H1 (cell line): ENCODE results near the gene LAMB1. TPM values are rescaled to one million over a fixed set of nuclear protein-coding genes. Genes with fewer than 3 reads are reported as not detected.

Experiments
- CTCF ChIA-PET: fragments of 300-600 bp; sonication (Branson Sonifier 250); formaldehyde crosslinking; loops from one replicate; lab custom pipeline; 2021; ENCODE audit not compliant: partially characterized antibody; lab: Charles Lee
- POLR2A ChIA-PET: fragments of 300-600 bp; sonication (Branson Sonifier 250); formaldehyde crosslinking; loops from one replicate; lab custom pipeline; 2021; ENCODE audit warnings: inconsistent platforms; ENCODE audit not compliant: partially characterized antibody; lab: Charles Lee
- DNase-seq, 2 experiments: peaks; one replicate each; pipeline versions ENCODE4 v3.0.0 to v3.0.0-alpha.2; 2010 to 2022; ENCODE audit warnings: low spot score in 2 of 2, low read depth in 1 of 2, mixed read lengths in 1 of 2
- FAIRE-seq: peaks from 2 replicates; lab custom pipeline; 2011; peaks lifted over from hg19 to GRCh38; lab: Jason Lieb, UNC
- H2AFZ ChIP-seq: 2 replicates; pipeline ENCODE4 v1.8.1; 2012; ENCODE audit warnings: low read length, inconsistent platforms
- H2AK5ac ChIP-seq: 2 replicates; pipeline ENCODE4 v1.6.1; 2013; ENCODE audit warnings: low read depth, low read length
- H2BK120ac ChIP-seq: replicated peaks from 2 replicates; pipeline ENCODE3; 2013; ENCODE audit warnings: low read depth, low read length, inconsistent platforms
- H2BK12ac ChIP-seq: 2 replicates; pipeline ENCODE4 v1.6.1; 2013; ENCODE audit warnings: low read depth, low read length
- H2BK15ac ChIP-seq: 2 replicates; pipeline ENCODE4 v1.6.1; 2013; ENCODE audit warnings: low read length
- H2BK20ac ChIP-seq: 2 replicates; pipeline ENCODE4 v1.6.1; 2013; ENCODE audit warnings: low read length
- H2BK5ac ChIP-seq: 2 replicates; pipeline ENCODE4 v1.6.1; 2013; ENCODE audit warnings: low read depth, low read length
- H3K14ac ChIP-seq: 2 replicates; pipeline ENCODE4 v1.6.1; 2013; ENCODE audit warnings: inconsistent platforms; ENCODE audit not compliant: insufficient read length
- H3K18ac ChIP-seq: 2 replicates; pipeline ENCODE4 v1.6.1; 2013; ENCODE audit warnings: low read length; ENCODE audit errors: extremely low read depth
- H3K23ac ChIP-seq: 2 replicates; pipeline ENCODE4 v1.6.1; 2013; ENCODE audit warnings: inconsistent platforms; ENCODE audit not compliant: insufficient read length
- H3K23me2 ChIP-seq: 2 replicates; pipeline ENCODE4 v1.6.1; 2013; ENCODE audit warnings: low read depth, low read length
- H3K27ac ChIP-seq: 2 replicates; pipeline ENCODE4 v1.6.1; 2011; ENCODE audit warnings: low read depth, low read length, inconsistent platforms
- H3K27me3 ChIP-seq, 4 experiments: replicated peaks in 1 of 4; 1 replicate in 1 of 4; 2 replicates in 3 of 4; pipeline versions ENCODE4 v1.6.1 to v1.8.1; 2011 to 2013; ENCODE audit warnings: low read length in 3 of 4, mild to moderate bottlenecking in 3 of 4, inconsistent platforms in 2 of 4, mixed read lengths in 2 of 4, moderate library complexity in 1 of 4; ENCODE audit not compliant: control insufficient read depth in 3 of 4, insufficient read depth in 3 of 4; ENCODE audit errors: extremely low read depth in 1 of 4
- H3K36me3 ChIP-seq, 4 experiments: 2 replicates each; pipeline versions ENCODE4 v1.6.1 to v1.8.1; 2011 to 2013; ENCODE audit warnings: mild to moderate bottlenecking in 4 of 4, low read length in 3 of 4, moderate library complexity in 2 of 4, control low read depth in 1 of 4, inconsistent platforms in 1 of 4; ENCODE audit not compliant: insufficient read depth in 4 of 4, control insufficient read depth in 2 of 4
- H3K4ac ChIP-seq: replicated peaks from 2 replicates; pipeline ENCODE3; 2013; ENCODE audit warnings: low read length, low read depth, mixed read lengths, inconsistent platforms; ENCODE audit not compliant: insufficient read length
- H3K4me1 ChIP-seq, 4 experiments: replicated peaks in 1 of 4; 1 replicate in 1 of 4; 2 replicates in 3 of 4; pipeline versions ENCODE4 v1.6.1 to v1.8.1; 2011 to 2013; ENCODE audit warnings: low read length in 3 of 4, inconsistent platforms in 2 of 4, mixed read lengths in 1 of 4; ENCODE audit not compliant: insufficient read depth in 4 of 4, control insufficient read depth in 3 of 4
- H3K4me2 ChIP-seq, 2 experiments: 2 replicates each; pipeline versions ENCODE4 v1.6.1 to v1.8.1; 2011 to 2013; ENCODE audit warnings: low read depth in 2 of 2, low read length in 2 of 2, control low read depth in 1 of 2, inconsistent platforms in 1 of 2, mild to moderate bottlenecking in 1 of 2; ENCODE audit not compliant: insufficient read depth in 1 of 2
- H3K4me3 ChIP-seq, 4 experiments: fragments of 200-600, 300-600 bp in 1 of 4; sonication (generic), shearing (Covaris generic), sonication (Bioruptor Twin) in 1 of 4; 2 replicates each; pipeline versions ENCODE4 v1.5.1 to v1.8.1; 2011 to 2016; ENCODE audit warnings: low read length in 4 of 4, low read depth in 3 of 4, control low read depth in 2 of 4, inconsistent platforms in 2 of 4, mild to moderate bottlenecking in 2 of 4, mixed read lengths in 1 of 4, moderate library complexity in 1 of 4; ENCODE audit not compliant: insufficient read depth in 2 of 4; ENCODE audit errors: extremely low read depth in 1 of 4
- H3K56ac ChIP-seq: replicated peaks from 2 replicates; pipeline ENCODE3; 2013; ENCODE audit warnings: low read depth, mild to moderate bottlenecking, mixed read lengths, low read length, inconsistent platforms; ENCODE audit not compliant: insufficient read length
- H3K79me1 ChIP-seq: 2 replicates; pipeline ENCODE4 v1.6.1; 2013; ENCODE audit warnings: low read depth, low read length, control low read depth
- H3K79me2 ChIP-seq, 2 experiments: 2 replicates each; pipeline versions ENCODE4 v1.6.1 to v1.8.1; 2012 to 2013; ENCODE audit warnings: low read length in 2 of 2, mild to moderate bottlenecking in 2 of 2, inconsistent platforms in 1 of 2; ENCODE audit not compliant: insufficient read depth in 2 of 2, control insufficient read depth in 1 of 2
- H3K9ac ChIP-seq, 4 experiments: replicated peaks in 1 of 4; 1 replicate in 1 of 4; 2 replicates in 3 of 4; pipeline versions ENCODE4 v1.6.1 to v1.8.1; 2011 to 2013; ENCODE audit warnings: low read depth in 3 of 4, low read length in 3 of 4, control low read depth in 2 of 4, mild to moderate bottlenecking in 2 of 4, moderate library complexity in 2 of 4, inconsistent platforms in 1 of 4; ENCODE audit errors: extremely low read depth in 1 of 4
- H3K9me3 ChIP-seq, 2 experiments: 2 replicates each; pipeline versions ENCODE4 v1.6.1 to v1.8.1; 2012 to 2013; ENCODE audit warnings: mild to moderate bottlenecking in 2 of 2, moderate library complexity in 2 of 2, control low read depth in 1 of 2, inconsistent platforms in 1 of 2, low read depth in 1 of 2, low read length in 1 of 2, mixed read lengths in 1 of 2; ENCODE audit not compliant: insufficient read depth in 2 of 2
- H4K20me1 ChIP-seq, 2 experiments: replicated peaks in 1 of 2; 2 replicates each; pipeline versions ENCODE3 to v1.8.1; 2011 to 2013; ENCODE audit warnings: inconsistent platforms in 2 of 2, low read length in 2 of 2, mild to moderate bottlenecking in 1 of 2; ENCODE audit not compliant: insufficient read depth in 2 of 2, control insufficient read depth in 1 of 2
- H4K5ac ChIP-seq: 2 replicates; pipeline ENCODE4 v1.6.1; 2013; ENCODE audit warnings: low read length, low read depth, mixed read lengths, inconsistent platforms; ENCODE audit not compliant: insufficient read length
- H4K8ac ChIP-seq: 2 replicates; pipeline ENCODE4 v1.8.0; 2013; ENCODE audit warnings: mild to moderate bottlenecking, moderate library complexity, low read length, inconsistent platforms; ENCODE audit not compliant: insufficient read depth; ENCODE audit errors: extremely low read depth
- H4K91ac ChIP-seq: replicated peaks from 2 replicates; pipeline ENCODE3; 2013; ENCODE audit warnings: low read length, mixed read lengths, inconsistent platforms; ENCODE audit not compliant: insufficient read length
- ASH2L ChIP-seq: fragments of 200-600, 300-600 bp; sonication (generic); IDR thresholded peaks from one replicate; pipeline ENCODE4 v1.7.1; 2017; ENCODE audit warnings: low read length
- CTBP2 ChIP-seq: IDR thresholded peaks from 2 replicates; pipeline ENCODE4 v1.7.0; 2011; ENCODE audit warnings: borderline replicate concordance, mild to moderate bottlenecking, moderate library complexity, mixed read lengths, low read length; ENCODE audit not compliant: insufficient read depth, insufficient read length
- CTCF ChIP-seq, 3 experiments: IDR thresholded peaks; 1 replicate in 2 of 3; 2 replicates in 1 of 3; pipeline versions ENCODE4 v1.5.1 to v1.6.1; 2011; ENCODE audit warnings: low read length in 3 of 3, mild to moderate bottlenecking in 3 of 3, inconsistent platforms in 2 of 3, low read depth in 1 of 3, moderate library complexity in 1 of 3; ENCODE audit not compliant: insufficient read depth in 1 of 3; ENCODE audit errors: control extremely low read depth in 1 of 3
- GTF2F1 ChIP-seq: IDR thresholded peaks from 2 replicates; pipeline ENCODE4 v1.6.1; 2012; ENCODE audit warnings: low read depth, low read length, improper control_type of control experiment, borderline replicate concordance
- KDM4A ChIP-seq: IDR thresholded peaks from one replicate; pipeline ENCODE4 v1.7.1; 2012; ENCODE audit warnings: low read depth, mild to moderate bottlenecking, moderate library complexity, low read length, inconsistent platforms; ENCODE audit not compliant: severe bottlenecking
- NRF1 ChIP-seq: IDR thresholded peaks from 2 replicates; pipeline ENCODE4 v1.6.1; 2011; ENCODE audit warnings: mild to moderate bottlenecking, low read depth, low read length, improper control_type of control experiment
- RBBP5 ChIP-seq: IDR thresholded peaks from 2 replicates; pipeline ENCODE4 v1.7.1; 2012; ENCODE audit warnings: low read depth, mild to moderate bottlenecking, inconsistent platforms, low read length, moderate library complexity, borderline replicate concordance
- SIX5 ChIP-seq: IDR thresholded peaks from 2 replicates; pipeline ENCODE4 v1.6.1; 2011; ENCODE audit warnings: mild to moderate bottlenecking, low read depth, low read length
- TEAD4 ChIP-seq: IDR thresholded peaks from 2 replicates; pipeline ENCODE4 v1.6.1; 2012; ENCODE audit warnings: low read depth, low read length, inconsistent platforms, mixed read lengths
- WGBS, 2 experiments: shearing (Covaris generic) in 1 of 2; methylation state at CpG; one replicate each; pipeline versions ENCODE4 v1.1.6 to v1.1.7; 2013 to 2015; ENCODE audit warnings: low lambda C conversion rate in 2 of 2, mixed read lengths in 2 of 2, inconsistent platforms in 1 of 2, low coverage in 1 of 2, missing lambda C conversion rate in 1 of 2; ENCODE audit not compliant: insufficient replicate concordance in 2 of 2, insufficient coverage in 1 of 2, insufficient read length in 1 of 2; ENCODE audit errors: extremely low coverage in 1 of 2, missing lambda C conversion rate in 1 of 2; 5-methylcytosine and 5-hydroxymethylcytosine counted together
- polyA plus RNA-seq, 7 experiments: library from polyadenylated mRNA; depleted of rRNA in 3 of 7; stranded (reverse) in 5 of 7; unstranded in 2 of 7; fragments of >200 nt in 5 of 7; fragments of 200-250 nt in 2 of 7; gene quantifications; 1 replicate in 5 of 7; 2 replicates in 1 of 7; 4 replicates in 1 of 7; pipeline versions ENCODE4 v1.2.1 to v1.2.3, GENCODE V29; 2011 to 2013; ENCODE audit warnings: missing spikeins in 2 of 7, mixed read lengths in 2 of 7
- total RNA-seq: library from RNA; stranded (reverse); fragmentation: NEBNext Ultra II Directional; extraction: Animal tissue kit (Norgen Biotek cat#: 25700); gene quantifications from 2 replicates; pipeline ENCODE4 v1.2.1, GENCODE V29; 2021
- TF ChIP-seq, protein P1 (sequence below): IDR thresholded peaks from 2 replicates; pipeline ENCODE4 v1.6.1; 2012; ENCODE audit warnings: low read length, inconsistent platforms

The LAMB1 gene
- total and polyA plus RNA-seq, 2 of the 8 experiments (the other 6 are each of a cell fraction or from before 2014, with no cell fraction given), result 31.9 to 38.5 TPM

DNA sequence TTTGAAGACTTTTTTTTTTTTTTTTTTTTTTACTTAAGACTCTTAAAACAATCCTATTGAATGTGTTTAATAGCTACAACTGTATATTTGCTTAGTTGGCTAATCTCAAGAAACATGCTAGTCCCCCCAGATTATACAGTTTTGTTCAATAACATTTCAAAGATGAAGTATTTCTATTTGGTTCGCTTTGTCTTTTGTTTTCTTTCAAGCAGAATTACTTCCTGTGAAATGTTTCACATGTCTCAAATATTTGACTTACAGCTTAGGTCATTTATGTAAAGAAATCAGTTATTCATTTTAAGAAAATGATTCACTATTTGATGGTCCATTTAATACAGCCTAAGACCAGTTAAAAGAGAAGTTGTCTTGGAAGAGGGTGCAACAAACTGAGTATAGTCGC is 12.8 kb upstream of the LAMB1 start:
- no peak overlapping the region for H3K4me2 ChIP-seq
- H2BK12ac ChIP-seq, result no peak overlapping the region
- H3K14ac ChIP-seq, result no peak overlapping the region
- H4K20me1 ChIP-seq, result no peaks in the 10 kb centered on the region
- POLR2A ChIA-PET, result no interaction called here
- no peaks in the 10 kb centered on the region for H3K9me3 ChIP-seq
- no peaks in the 10 kb centered on the region for H3K36me3 ChIP-seq
- H4K5ac ChIP-seq, result no peak overlapping the region
- H3K23me2 ChIP-seq, result no peaks in the 10 kb centered on the region
- H2BK20ac ChIP-seq, result no peak overlapping the region
- no peak overlapping the region for H2BK15ac ChIP-seq
- no peak overlapping the region for H2AK5ac ChIP-seq
- 84% methylated on average over 2 of the region's 2 CpGs; no CpG with 5 or more reads in 1 of the 2 experiments for WGBS, 2 experiments
- no peak overlapping the region for H3K23ac ChIP-seq
- no peak for FAIRE-seq
- no peak for DNase-seq
- H3K18ac ChIP-seq, result no peak overlapping the region
- no peak overlapping the region for H3K27ac ChIP-seq
- no peaks in the 10 kb centered on the region for H3K27me3 ChIP-seq
- no peak overlapping the region for H2AFZ ChIP-seq
- H3K4me1 ChIP-seq, result no peaks in the 10 kb centered on the region
- CTCF ChIA-PET, result interaction anchor here (0.8 to 8.0 kb wide), 12 partner anchors 8 to 131 kb away, joined by 3 to 86 read pairs (median 5); no protein-coding TSS in a partner anchor
- H3K9ac ChIP-seq, result no peak overlapping the region
- no peak overlapping the region for H3K56ac ChIP-seq
- H4K8ac ChIP-seq, result no peak overlapping the region
- no peak overlapping the region for H4K91ac ChIP-seq
- no peak overlapping the region for H2BK120ac ChIP-seq
- H3K79me1 ChIP-seq, result no peaks in the 10 kb centered on the region
- H3K4me3 ChIP-seq, result no peak overlapping the region
- H2BK5ac ChIP-seq, result no peak overlapping the region
- no peak overlapping the region for H3K4ac ChIP-seq
- no peaks in the 10 kb centered on the region for H3K79me2 ChIP-seq
- TF ChIP-seq, protein P1, sequence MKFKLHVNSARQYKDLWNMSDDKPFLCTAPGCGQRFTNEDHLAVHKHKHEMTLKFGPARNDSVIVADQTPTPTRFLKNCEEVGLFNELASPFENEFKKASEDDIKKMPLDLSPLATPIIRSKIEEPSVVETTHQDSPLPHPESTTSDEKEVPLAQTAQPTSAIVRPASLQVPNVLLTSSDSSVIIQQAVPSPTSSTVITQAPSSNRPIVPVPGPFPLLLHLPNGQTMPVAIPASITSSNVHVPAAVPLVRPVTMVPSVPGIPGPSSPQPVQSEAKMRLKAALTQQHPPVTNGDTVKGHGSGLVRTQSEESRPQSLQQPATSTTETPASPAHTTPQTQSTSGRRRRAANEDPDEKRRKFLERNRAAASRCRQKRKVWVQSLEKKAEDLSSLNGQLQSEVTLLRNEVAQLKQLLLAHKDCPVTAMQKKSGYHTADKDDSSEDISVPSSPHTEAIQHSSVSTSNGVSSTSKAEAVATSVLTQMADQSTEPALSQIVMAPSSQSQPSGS, result no peak
- TF ChIP-seq CTBP2, result no peak
- no peak for TF ChIP-seq NRF1
- TF ChIP-seq KDM4A, result no peak
- TF ChIP-seq TEAD4, result no peak
- TF ChIP-seq ASH2L, result no peak
- no peak for TF ChIP-seq RBBP5
- TF ChIP-seq CTCF (IDR thresholded peaks at IDR 0.05; ENCODE audit: control extremely low read depth in 1 of 3, insufficient read depth in 1 of 3, low read depth in 1 of 3, low read length in 3 of 3), result no peak
- no peak for TF ChIP-seq SIX5
- no peak for TF ChIP-seq GTF2F1
